GM12865 (cell line): ENCODE results near the gene C3orf70.

ENCODE experiments used
- DNase-seq: peaks from one replicate; pipeline ENCODE4 v3.0.0; 2010; ENCODE audit warnings: low read depth
- H3K4me3 ChIP-seq: 2 replicates; pipeline ENCODE4 v1.5.1; 2011; ENCODE audit warnings: mild to moderate bottlenecking, low read depth, low read length, control low read depth
- CTCF ChIP-seq: IDR thresholded peaks from 2 replicates; pipeline ENCODE4 v1.5.1; 2011; ENCODE audit warnings: low read length, control low read depth, low read depth, inconsistent platforms; ENCODE audit not compliant: insufficient read depth; ENCODE audit errors: missing control alignments

Gene C3orf70

GRCh38 chr3:185161761-185162160 lies 8.9 kb upstream of the C3orf70 start:
- TF ChIP-seq CTCF: no peak
- no peak for DNase-seq
- H3K4me3 ChIP-seq: no peak overlapping the region

GRCh38 chr3:185157347-185157746 lies 4.5 kb upstream of the C3orf70 start:
- no peak for TF ChIP-seq CTCF
- no peak overlapping the region for H3K4me3 ChIP-seq
- DNase-seq: no peak

GRCh38 chr3:185155678-185156077 lies 2.8 kb upstream of the C3orf70 start:
- DNase-seq: no peak
- no peak overlapping the region for H3K4me3 ChIP-seq
- TF ChIP-seq CTCF: no peak

GRCh38 chr3:185153861-185154629 lies 1.2 kb upstream of the C3orf70 start:
- no peak overlapping the region for H3K4me3 ChIP-seq
- no peak for TF ChIP-seq CTCF
- DNase-seq: no peak

GRCh38 chr3:185153171-185153771 lies 411 bp upstream of the C3orf70 start:
- H3K4me3 ChIP-seq: peak overlapping the region; percentile 52
- TF ChIP-seq CTCF: no peak
- no peak for DNase-seq

- H3K4me3 ChIP-seq: peak overlapping the region; percentile 58
- no peak for DNase-seq
- TF ChIP-seq CTCF: no peak
Observed at GRCh38 chr3:185151964-185152409, 873 bp downstream of the C3orf70 start.
